Endothelial cell of umbilical vein (primary cell): Measurements from ENCODE around the gene NAALADL1. TPM values are rescaled to one million over a fixed set of nuclear protein-coding genes. Genes with fewer than 3 reads are reported as not detected.

Source experiments
- BruUV-seq: library from RNA; stranded (reverse); fragments of 400-500 nt; replicated peaks from 2 replicates; lab custom pipeline; 2021; lab: Mats Ljungman, UMichigan
- CTCF ChIA-PET: fragments of 300-600, 350-600 bp; sonication (Branson Sonifier 250); formaldehyde crosslinking; loops from one replicate; lab custom pipeline; 2021; ENCODE audit warnings: antibody characterized with exemption, inconsistent platforms; lab: Charles Lee
- POLR2A ChIA-PET: fragments of 300-600, 350-600 bp; sonication (Branson Sonifier 250); formaldehyde crosslinking; loops from one replicate; lab custom pipeline; 2021; ENCODE audit warnings: antibody characterized with exemption, inconsistent platforms; lab: Charles Lee
- DNase-seq: peaks from one replicate; pipeline ENCODE4 v3.0.0-alpha.2; 2011; ENCODE audit warnings: low read depth, low spot score
- FAIRE-seq: peaks from 2 replicates; lab custom pipeline; 2011; peaks lifted over from hg19 to GRCh38; lab: Jason Lieb, UNC
- H2AFZ ChIP-seq: 2 replicates; pipeline ENCODE4 v1.6.0; 2012; ENCODE audit warnings: low read depth, low read length, control low read depth, inconsistent platforms
- H3K27ac ChIP-seq: 2 replicates; pipeline ENCODE4 v1.5.1; 2011; ENCODE audit warnings: low read depth, mild to moderate bottlenecking, control low read depth, low read length, moderate library complexity; ENCODE audit not compliant: insufficient read depth
- H3K27me3 ChIP-seq, 2 experiments: 2 replicates each; pipeline versions ENCODE4 v1.6.0 to v1.6.1; 2011; ENCODE audit warnings: low read length in 2 of 2, mixed read lengths in 1 of 2; ENCODE audit not compliant: control insufficient read depth in 2 of 2, insufficient read depth in 2 of 2
- H3K36me3 ChIP-seq, 2 experiments: 2 replicates in 1 of 2; 3 replicates in 1 of 2; pipeline ENCODE4 v1.5.1; 2011; ENCODE audit warnings: low read length in 2 of 2, mild to moderate bottlenecking in 1 of 2, moderate library complexity in 1 of 2; ENCODE audit not compliant: control insufficient read depth in 2 of 2, insufficient read depth in 2 of 2; ENCODE audit errors: extremely low read depth in 1 of 2
- H3K4me1 ChIP-seq: 3 replicates; pipeline ENCODE4 v1.5.1; 2011; ENCODE audit warnings: mild to moderate bottlenecking, low read length; ENCODE audit not compliant: control insufficient read depth, insufficient read depth; ENCODE audit errors: extremely low read depth
- H3K4me2 ChIP-seq: 2 replicates; pipeline ENCODE4 v1.6.1; 2011; ENCODE audit warnings: low read length, control low read depth, mixed read lengths; ENCODE audit not compliant: insufficient read depth
- H3K4me3 ChIP-seq, 3 experiments: fragments of 200-600 bp in 1 of 3; sonication (generic), shearing (Covaris generic) in 1 of 3; replicated peaks in 1 of 3; 2 replicates each; pipeline ENCODE4 v1.5.1; 2011 to 2016; ENCODE audit warnings: control low read depth in 3 of 3, low read length in 3 of 3, mild to moderate bottlenecking in 2 of 3, inconsistent platforms in 1 of 3, low read depth in 1 of 3, moderate library complexity in 1 of 3; ENCODE audit not compliant: insufficient read depth in 1 of 3
- H3K79me2 ChIP-seq: 2 replicates; pipeline ENCODE4 v1.6.0; 2012; ENCODE audit warnings: low read length, inconsistent platforms; ENCODE audit not compliant: control insufficient read depth, insufficient read depth
- H3K9ac ChIP-seq: replicated peaks from 2 replicates; pipeline ENCODE3; 2011; ENCODE audit warnings: low read length, control low read depth; ENCODE audit not compliant: insufficient read depth; ENCODE audit errors: extremely low read depth
- H3K9me1 ChIP-seq: replicated peaks from 3 replicates; pipeline ENCODE4 v1.6.0; 2011; ENCODE audit warnings: mild to moderate bottlenecking, low read length; ENCODE audit not compliant: control insufficient read depth, insufficient read depth; ENCODE audit errors: extremely low read depth
- H3K9me3 ChIP-seq: replicated peaks from 2 replicates; pipeline ENCODE4 v1.5.1; 2012; ENCODE audit warnings: low read length, inconsistent platforms; ENCODE audit not compliant: control insufficient read depth, insufficient read depth
- H4K20me1 ChIP-seq: replicated peaks from 2 replicates; pipeline ENCODE3; 2011; ENCODE audit warnings: mild to moderate bottlenecking, low read length; ENCODE audit not compliant: control insufficient read depth, insufficient read depth; ENCODE audit errors: extremely low read depth
- CTCF ChIP-seq, 2 donors: IDR thresholded peaks; 1 replicate in 1 of 2; 2 replicates in 1 of 2; pipeline ENCODE4 v1.5.1; 2011; ENCODE audit warnings: low read length in 2 of 2, mild to moderate bottlenecking in 2 of 2, moderate library complexity in 2 of 2, control low read depth in 1 of 2, inconsistent platforms in 1 of 2, low read depth in 1 of 2; ENCODE audit not compliant: insufficient read depth in 1 of 2; ENCODE audit errors: extremely low read depth in 1 of 2
- EZH2 ChIP-seq: IDR thresholded peaks from 2 replicates; pipeline ENCODE4 v1.6.1; 2012; ENCODE audit warnings: borderline replicate concordance, low read depth, mild to moderate bottlenecking, moderate library complexity, low read length, inconsistent platforms; ENCODE audit not compliant: severe bottlenecking
- FOS ChIP-seq: IDR thresholded peaks from 2 replicates; pipeline ENCODE4 v1.6.1; 2011; ENCODE audit warnings: mild to moderate bottlenecking, low read length, moderate library complexity, borderline replicate concordance; ENCODE audit not compliant: insufficient read depth
- GATA2 ChIP-seq: IDR thresholded peaks from 2 replicates; pipeline ENCODE4 v1.7.0; 2011; ENCODE audit warnings: low read depth, mild to moderate bottlenecking, moderate library complexity, mixed read lengths, low read length; ENCODE audit not compliant: insufficient read length, insufficient read depth
- JUN ChIP-seq: IDR thresholded peaks from 2 replicates; pipeline ENCODE4 v1.6.1; 2011; ENCODE audit warnings: borderline replicate concordance, low read depth; ENCODE audit not compliant: insufficient read length, insufficient read depth
- MAX ChIP-seq: IDR thresholded peaks from 2 replicates; pipeline ENCODE4 v1.6.1; 2011; ENCODE audit not compliant: insufficient read depth, insufficient read length
- MYC ChIP-seq: IDR thresholded peaks from one replicate; pipeline ENCODE4 v1.6.1; 2011; ENCODE audit warnings: mild to moderate bottlenecking, low read depth, low read length
- POLR2A ChIP-seq: IDR thresholded peaks from 2 replicates; pipeline ENCODE4 v1.6.1; 2012; ENCODE audit warnings: low read depth, mild to moderate bottlenecking, control low read depth, low read length
- POLR2AphosphoS5 ChIP-seq: IDR thresholded peaks from 2 replicates; pipeline ENCODE4 v1.6.1; 2012; ENCODE audit warnings: low read depth, mild to moderate bottlenecking, control low read depth, low read length, moderate library complexity; ENCODE audit not compliant: insufficient read depth
- dilution Hi-C: fragments of 300-500 bp; cut with MboI; formaldehyde crosslinking; loops from one replicate; pipeline ENCODE4 v1.15.0; 2019; ENCODE audit warnings: low sequenced_read_pairs; ENCODE audit not compliant: extremely low pct_ligation_motif_present
- intact Hi-C: fragments of 100-400 bp; cut with micrococcal nuclease; formaldehyde crosslinking; loops from one replicate; pipeline ENCODE4 v1.10.0; 2022
- polyA plus RNA-seq, 4 experiments: library from polyadenylated mRNA; depleted of rRNA in 3 of 4; stranded (reverse) in 3 of 4; unstranded in 1 of 4; fragments of >200 nt; gene quantifications; 2 replicates each; pipeline versions ENCODE4 v1.2.1 to v1.2.3, GENCODE V29; 2011 to 2012; ENCODE audit warnings: missing spikeins in 1 of 4
- total RNA-seq: library from RNA; stranded (reverse); gene quantifications from 2 replicates; pipeline ENCODE4 v1.2.3, GENCODE V29; 2021

NAALADL1 gene
- total and polyA plus RNA-seq, 2 donors (not counting 3 experiments of a cell fraction or from before 2014, with no cell fraction given), result 6.8 to 13.9 TPM

GRCh38 chr11:65036931-65037330 is 21.4 kb downstream of the NAALADL1 start:
- H3K36me3 ChIP-seq, result peaks cover 4 to 19% of the 10 kb centered on the region in 2 experiments
- no peak for TF ChIP-seq CTCF (IDR thresholded peaks at IDR 0.05; ENCODE audit: extremely low read depth in 1 of 2, insufficient read depth in 1 of 2, low read depth in 1 of 2, low read length in 2 of 2)
- no peak for TF ChIP-seq POLR2AphosphoS5
- TF ChIP-seq FOS, result no peak
- no peak for TF ChIP-seq JUN
- no peak for TF ChIP-seq MYC
- TF ChIP-seq GATA2, result no peak
- TF ChIP-seq EZH2, result no peak
- TF ChIP-seq MAX, result no peak
- no peak for TF ChIP-seq POLR2A
- H2AFZ ChIP-seq, result no peak overlapping the region
- H3K9me1 ChIP-seq, result no peaks in the 10 kb centered on the region
- peaks cover 4% of the 10 kb centered on the region for H3K4me1 ChIP-seq
- POLR2A ChIA-PET, result no interaction called here
- dilution Hi-C loops (no loop called here), intact Hi-C loops (no loop called here)
- no peak for DNase-seq
- H3K4me2 ChIP-seq, result no peak overlapping the region
- H3K9ac ChIP-seq, result no peak overlapping the region
- no peaks in the 10 kb centered on the region for H3K27me3 ChIP-seq
- H4K20me1 ChIP-seq, result no peaks in the 10 kb centered on the region
- no peak for FAIRE-seq
- H3K9me3 ChIP-seq, result no peaks in the 10 kb centered on the region
- BruUV-seq, result no TSS peak
- H3K4me3 ChIP-seq, result no peak overlapping the region
- CTCF ChIA-PET, result interaction anchor here (1.2 to 1.9 kb wide), 2 partner anchors 9 to 23 kb away, joined by 5 to 7 read pairs; partner anchors contain the start of gene ARL2
- H3K27ac ChIP-seq, result no peak overlapping the region
- no peaks in the 10 kb centered on the region for H3K79me2 ChIP-seq
